HG03354 (cell line): ENCODE results near the gene C1QTNF9B.
"Not testable (repeated sequence)": the region's sequence is repeated elsewhere in the genome, so short reads cannot be mapped to it uniquely, and the experiment has no call there.

ENCODE experiments used
- ATAC-seq: cut with Tn5 transposase; IDR thresholded peaks from one replicate; pipeline ENCODE4 v1.9.1; 2021; ENCODE audit warnings: mild to moderate bottlenecking; ENCODE audit not compliant: unreplicated experiment, poor library complexity, severe bottlenecking

Gene C1QTNF9B

DNA sequence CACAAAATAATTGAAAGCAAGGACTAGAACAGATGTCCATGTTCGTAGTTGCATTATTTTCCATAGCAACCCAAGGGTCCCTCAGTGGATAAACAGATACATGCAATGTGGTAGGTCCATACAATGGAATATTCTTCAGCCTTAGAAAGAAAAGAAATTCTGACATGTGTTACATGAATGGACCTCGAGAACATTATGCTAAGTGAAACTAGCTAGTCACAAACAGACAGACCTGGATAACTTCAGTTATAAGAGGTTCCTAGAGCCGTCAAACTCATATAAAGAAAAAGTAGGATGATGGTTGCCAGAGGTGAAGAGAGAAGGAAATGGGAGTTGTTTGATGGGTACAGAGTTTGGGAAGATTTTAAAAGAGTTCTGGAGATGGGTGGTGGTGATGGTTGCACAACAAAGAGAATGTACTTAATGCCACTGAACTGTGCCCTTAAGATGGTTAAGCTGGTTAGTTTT is at the start of gene C1QTNF9B:
C1QTNF9B (minus strand) TSS at position 51 of the 468 bp plus-strand sequence.
- not testable (repeated sequence) for ATAC-seq

- no peak for ATAC-seq
Measured at GRCh38 chr13:23946900-23947299, 49.6 kb upstream of the C1QTNF9B start.

- ATAC-seq, result no peak
Measured at GRCh38 chr13:23946067-23946466, 48.8 kb upstream of the C1QTNF9B start.

GRCh38 chr13:23945612-23946011 is 48.3 kb upstream of the C1QTNF9B start:
- ATAC-seq, result no peak

DNA sequence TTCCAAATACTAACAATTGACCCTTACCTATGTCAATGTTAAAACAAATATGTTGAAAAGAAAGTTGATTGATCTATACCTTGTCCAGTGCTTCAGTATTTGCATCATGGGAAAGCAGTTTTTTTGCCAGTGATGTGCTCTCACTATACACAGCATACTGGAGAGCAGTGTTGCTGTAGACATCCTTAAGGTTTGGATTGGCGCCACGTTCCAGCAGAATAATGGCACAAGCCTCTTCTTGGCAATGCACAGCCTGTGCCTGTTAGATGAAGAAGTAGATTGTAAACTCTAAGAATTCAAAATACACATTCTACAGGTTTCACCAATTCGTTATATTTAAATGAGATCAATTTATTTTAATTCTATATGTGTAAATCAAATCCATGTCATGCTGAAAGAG is 43.9 kb upstream of the C1QTNF9B start:
- no peak for ATAC-seq

GRCh38 chr13:23939666-23940065 is 42.4 kb upstream of the C1QTNF9B start:
- not testable (repeated sequence) for ATAC-seq

- no peak for ATAC-seq
Measured at GRCh38 chr13:23934520-23934919, 37.2 kb upstream of the C1QTNF9B start.

DNA sequence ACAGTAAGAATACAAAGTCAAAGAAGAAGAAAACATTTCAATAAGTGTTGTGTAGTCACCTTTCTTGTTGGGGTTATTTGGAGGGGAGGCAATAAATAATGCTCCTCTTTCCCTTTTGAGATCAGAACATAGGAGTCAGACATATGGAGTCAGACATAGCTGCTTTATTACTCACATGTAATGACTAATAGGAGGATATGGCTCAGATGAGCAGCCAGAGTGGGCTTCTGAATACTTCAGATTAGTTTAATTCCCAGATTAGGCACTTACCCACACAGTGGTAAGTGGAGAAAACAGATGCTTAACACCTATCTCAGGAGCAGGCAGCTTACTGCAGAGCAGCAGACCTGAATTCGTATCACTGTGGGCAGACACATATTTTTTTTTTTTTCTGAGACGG is 31.7 kb upstream of the C1QTNF9B start:
- ATAC-seq, result no peak

- ATAC-seq, result no peak
Measured at GRCh38 chr13:23923031-23923430, 25.7 kb upstream of the C1QTNF9B start.

DNA sequence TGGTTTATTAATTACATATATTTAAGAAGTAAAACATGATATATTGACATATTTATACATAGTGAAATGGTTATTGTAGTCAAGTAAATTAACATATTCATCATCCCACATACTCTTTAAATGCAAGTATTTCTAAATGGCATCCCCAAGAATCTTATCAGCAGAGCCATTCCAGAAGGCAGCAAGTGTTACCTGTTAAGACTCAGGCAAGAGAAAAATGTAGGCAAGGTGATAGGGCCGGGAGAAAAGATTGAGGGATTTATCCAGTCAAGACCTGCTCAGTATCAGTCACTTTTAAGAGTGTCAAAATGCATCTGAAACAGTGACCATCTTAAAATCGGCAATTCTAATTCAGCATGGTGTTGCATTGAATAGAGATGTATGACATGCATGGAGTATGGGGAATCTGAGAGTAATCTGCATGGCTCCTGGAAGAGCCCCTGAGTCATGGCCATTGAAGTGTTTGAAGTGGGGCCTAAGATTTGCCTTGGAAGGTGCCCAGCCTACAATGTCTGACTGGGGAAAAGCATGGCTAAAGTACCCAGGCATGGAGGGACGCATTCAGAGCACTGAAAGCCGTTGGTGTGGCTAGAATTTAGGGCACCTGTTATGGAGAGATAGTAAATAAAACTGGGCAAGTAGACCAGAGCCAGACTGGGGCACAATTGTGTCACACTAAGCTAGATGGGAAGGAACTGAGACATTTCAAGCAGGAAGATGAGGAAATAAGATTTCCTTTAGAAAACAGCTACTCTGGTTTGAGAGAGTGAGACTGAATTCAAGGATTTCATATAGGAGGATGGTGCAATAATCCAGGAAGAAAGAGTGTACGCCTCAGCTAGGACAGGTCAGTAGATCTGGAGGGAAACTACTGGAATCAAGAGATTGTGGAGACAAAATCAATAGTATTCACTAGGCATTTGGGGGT is 25.0 kb upstream of the C1QTNF9B start:
- ATAC-seq, result no peak

- ATAC-seq, result no peak
Measured at GRCh38 chr13:23921451-23921888, 24.2 kb upstream of the C1QTNF9B start.

DNA sequence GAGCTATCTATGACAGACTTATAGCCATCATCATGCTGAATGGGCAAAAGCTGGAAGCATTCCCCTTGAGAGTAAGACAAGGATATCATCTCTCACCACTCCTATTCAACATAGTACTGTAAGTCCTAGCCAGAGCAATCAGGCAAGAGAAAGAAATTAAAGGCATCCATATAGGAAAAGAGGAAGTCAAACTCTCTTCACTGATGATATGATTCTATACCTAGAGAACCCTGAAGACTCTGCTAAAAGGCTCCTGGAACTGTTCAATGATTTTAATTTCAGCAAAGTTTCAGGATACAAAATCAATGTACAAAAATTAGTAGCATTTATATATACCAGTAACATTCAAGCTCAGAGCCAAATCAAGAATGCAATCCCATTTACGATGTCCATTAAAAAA is 21.7 kb upstream of the C1QTNF9B start:
- no peak for ATAC-seq

- ATAC-seq, result no peak
Measured at GRCh38 chr13:23918208-23918607, 20.9 kb upstream of the C1QTNF9B start.

DNA sequence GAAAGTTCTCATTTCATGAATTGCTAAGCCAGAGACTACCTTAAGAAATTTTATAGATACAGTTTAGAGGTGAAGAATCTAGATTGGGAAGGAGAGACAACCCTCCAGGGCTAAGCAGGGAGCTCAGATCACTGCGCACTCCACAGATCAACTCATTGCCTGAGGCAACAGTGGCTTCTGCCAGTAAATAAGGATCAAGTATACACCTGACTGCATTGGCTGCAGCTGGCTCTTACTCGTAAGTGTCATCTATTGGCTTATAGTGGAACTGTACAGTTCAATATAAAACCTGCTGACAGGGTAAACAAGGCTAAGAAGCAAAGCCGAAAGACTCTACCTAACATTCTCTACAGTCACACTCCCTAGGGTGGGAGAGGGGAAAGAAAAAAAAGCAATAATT is 18.0 kb upstream of the C1QTNF9B start:
- no peak for ATAC-seq

GRCh38 chr13:23912469-23912868 is 15.2 kb upstream of the C1QTNF9B start:
- no peak for ATAC-seq

DNA sequence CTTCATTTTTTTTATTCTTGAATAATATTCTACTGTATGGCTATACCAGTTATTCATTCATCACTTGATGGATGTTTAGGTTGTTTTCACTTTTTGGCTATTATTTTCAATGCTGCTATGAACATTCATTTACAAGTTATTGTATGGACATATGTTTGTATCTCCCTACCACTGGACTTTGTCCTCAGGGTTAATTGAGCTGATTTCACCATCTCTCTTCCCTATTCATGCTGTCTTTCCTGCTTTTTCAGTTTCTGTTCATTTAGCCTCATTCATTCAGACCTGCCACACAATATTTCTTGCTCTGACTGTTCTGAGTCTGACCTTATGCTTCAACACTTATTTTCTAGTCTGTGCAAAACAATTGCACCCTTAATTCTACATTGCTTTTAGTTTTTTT is 12.3 kb upstream of the C1QTNF9B start:
- no peak for ATAC-seq

DNA sequence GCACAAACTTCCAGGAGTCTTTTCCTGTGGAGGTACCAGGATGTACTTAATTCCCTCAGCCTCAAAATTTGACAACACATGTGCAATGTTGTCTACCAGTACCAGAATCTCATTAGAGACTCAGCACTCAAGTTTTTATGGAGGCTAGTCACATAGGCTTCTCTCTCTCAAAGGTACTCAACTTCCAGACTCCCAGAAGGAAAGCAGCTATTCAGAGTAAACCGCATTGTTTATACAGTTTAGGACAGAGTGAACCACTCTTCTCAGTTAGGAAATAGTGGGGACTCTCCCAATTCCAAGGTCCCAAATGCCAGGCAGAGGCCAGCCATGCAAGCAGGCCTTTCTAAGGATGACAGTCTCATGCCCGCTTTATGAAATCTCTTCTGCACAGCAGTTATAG is 8.5 kb upstream of the C1QTNF9B start:
- ATAC-seq, result no peak

DNA sequence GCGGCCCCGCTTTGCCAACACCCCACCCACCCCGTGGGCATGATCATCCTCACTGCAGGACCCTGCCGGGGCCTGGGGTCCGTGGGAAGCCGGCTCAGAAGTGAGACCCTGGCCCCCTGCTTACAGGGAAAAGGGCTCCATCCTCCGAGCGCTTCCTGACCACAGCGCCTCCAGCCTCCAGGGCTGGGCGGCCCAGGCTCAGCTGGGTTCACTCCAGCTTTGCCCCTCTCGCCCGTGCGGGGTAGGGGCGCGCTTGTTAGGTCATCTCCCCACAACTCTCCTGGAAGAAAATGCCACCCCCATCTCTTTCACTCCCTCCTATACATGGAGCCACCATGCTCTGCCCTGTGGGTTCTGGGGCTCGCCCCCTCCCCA is 6.6 kb upstream of the C1QTNF9B start:
- ATAC-seq, result no peak

DNA sequence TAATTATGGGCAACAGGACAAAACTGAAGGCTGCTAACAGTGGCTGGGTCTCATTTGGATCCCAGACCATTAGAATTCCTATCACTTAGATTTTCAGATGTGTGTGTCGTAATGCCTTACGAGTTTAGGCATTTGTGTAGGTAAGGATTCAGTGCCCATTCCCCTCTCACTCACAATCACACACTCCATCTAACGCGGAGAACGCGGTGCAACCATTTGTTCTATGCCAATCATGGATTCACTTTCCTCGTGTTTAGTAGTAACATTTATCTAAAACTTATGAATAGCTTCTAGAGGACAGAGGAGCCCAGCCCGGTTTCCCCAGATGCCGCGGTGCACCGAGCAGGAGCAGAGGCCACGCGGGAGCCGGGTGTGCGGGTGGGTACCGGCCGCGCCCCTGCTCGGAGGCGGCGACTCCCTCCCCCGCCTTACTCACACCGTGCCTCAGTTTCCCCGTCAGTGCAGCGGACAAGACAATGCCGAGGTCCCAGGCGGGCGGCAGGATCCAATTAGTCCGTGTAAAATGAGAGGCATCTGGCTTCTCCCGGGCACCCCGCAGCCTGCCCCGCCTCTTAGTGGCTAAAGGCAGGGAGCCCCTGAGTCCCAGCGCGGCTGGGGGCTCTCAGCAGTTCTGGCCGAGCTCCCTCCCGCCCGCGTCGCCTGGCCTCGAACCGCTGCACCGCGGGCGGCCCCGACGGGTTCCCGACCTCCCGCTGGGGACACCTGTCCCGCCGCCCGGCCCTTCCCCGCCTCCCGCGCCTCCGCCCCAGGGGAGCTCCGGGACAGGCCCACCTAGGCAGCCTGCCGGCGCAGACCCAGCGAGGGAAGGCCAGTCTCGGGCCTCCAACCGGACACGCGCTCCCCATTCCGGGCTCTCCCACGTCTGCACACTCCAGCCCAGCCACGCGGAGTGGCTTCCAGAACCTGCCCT is 5.9 kb upstream of the C1QTNF9B start:
- ATAC-seq, result no peak

DNA sequence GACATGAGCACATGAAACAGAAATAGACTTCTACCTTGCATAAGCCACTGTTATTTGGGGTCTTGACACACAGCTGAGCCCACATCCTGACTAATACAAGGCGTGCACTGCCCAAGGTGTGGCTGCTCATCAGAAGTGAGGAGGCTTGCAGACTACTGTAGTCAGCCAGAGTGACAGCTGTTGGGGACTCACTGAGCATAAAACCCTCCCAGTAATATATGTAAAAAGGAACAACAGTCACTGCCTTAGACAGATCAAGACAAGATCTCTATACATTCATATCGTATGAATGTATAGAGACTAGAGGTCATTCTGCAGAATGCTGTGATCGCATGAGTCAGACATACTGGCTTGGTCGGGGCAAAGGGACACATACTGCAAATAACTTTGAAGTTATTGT is 4.1 kb upstream of the C1QTNF9B start:
- peak; percentile 36 for ATAC-seq
